H1 (cell line): Measurements from ENCODE around the gene SIX1. TPM values are rescaled to one million over a fixed set of nuclear protein-coding genes. Genes with fewer than 3 reads are reported as not detected.

Experiments used
- BCL11A ChIP-seq, 2 experiments: IDR thresholded peaks; one replicate each; pipeline ENCODE4 v1.6.1; 2011; ENCODE audit warnings: low read depth in 2 of 2, low read length in 2 of 2, mild to moderate bottlenecking in 2 of 2
- BRCA1 ChIP-seq: IDR thresholded peaks from 2 replicates; pipeline ENCODE4 v1.6.1; 2012; ENCODE audit warnings: low read depth, low read length, improper control_type of control experiment
- HDAC6 ChIP-seq: IDR thresholded peaks from one replicate; pipeline ENCODE4 v1.7.1; 2012; ENCODE audit warnings: low read depth, mild to moderate bottlenecking, inconsistent platforms, low read length, moderate library complexity
- KDM5A ChIP-seq: fragments of 200-600 bp; IDR thresholded peaks from 2 replicates; pipeline ENCODE4 v1.7.1; 2012; ENCODE audit warnings: mild to moderate bottlenecking, low read length, inconsistent platforms, mixed read lengths
- RBBP5 ChIP-seq: IDR thresholded peaks from 2 replicates; pipeline ENCODE4 v1.7.1; 2012; ENCODE audit warnings: low read depth, mild to moderate bottlenecking, inconsistent platforms, low read length, moderate library complexity, borderline replicate concordance
- polyA plus RNA-seq, 7 experiments: library from polyadenylated mRNA; depleted of rRNA in 3 of 7; stranded (reverse) in 5 of 7; unstranded in 2 of 7; fragments of >200 nt in 5 of 7; fragments of 200-250 nt in 2 of 7; gene quantifications; 1 replicate in 5 of 7; 2 replicates in 1 of 7; 4 replicates in 1 of 7; pipeline versions ENCODE4 v1.2.1 to v1.2.3, GENCODE V29; 2011 to 2013; ENCODE audit warnings: missing spikeins in 2 of 7, mixed read lengths in 2 of 7
- total RNA-seq: library from RNA; stranded (reverse); fragmentation: NEBNext Ultra II Directional; extraction: Animal tissue kit (Norgen Biotek cat#: 25700); gene quantifications from 2 replicates; pipeline ENCODE4 v1.2.1, GENCODE V29; 2021
- TF ChIP-seq, protein P1 (sequence below): IDR thresholded peaks from 2 replicates; pipeline ENCODE4 v1.6.1; 2011; ENCODE audit warnings: low read length, improper control_type of control experiment

Gene SIX1
- total and polyA plus RNA-seq, 2 of the 8 experiments (the other 6 are each of a cell fraction or from before 2014, with no cell fraction given): 0.03 to 0.69 TPM

DNA sequence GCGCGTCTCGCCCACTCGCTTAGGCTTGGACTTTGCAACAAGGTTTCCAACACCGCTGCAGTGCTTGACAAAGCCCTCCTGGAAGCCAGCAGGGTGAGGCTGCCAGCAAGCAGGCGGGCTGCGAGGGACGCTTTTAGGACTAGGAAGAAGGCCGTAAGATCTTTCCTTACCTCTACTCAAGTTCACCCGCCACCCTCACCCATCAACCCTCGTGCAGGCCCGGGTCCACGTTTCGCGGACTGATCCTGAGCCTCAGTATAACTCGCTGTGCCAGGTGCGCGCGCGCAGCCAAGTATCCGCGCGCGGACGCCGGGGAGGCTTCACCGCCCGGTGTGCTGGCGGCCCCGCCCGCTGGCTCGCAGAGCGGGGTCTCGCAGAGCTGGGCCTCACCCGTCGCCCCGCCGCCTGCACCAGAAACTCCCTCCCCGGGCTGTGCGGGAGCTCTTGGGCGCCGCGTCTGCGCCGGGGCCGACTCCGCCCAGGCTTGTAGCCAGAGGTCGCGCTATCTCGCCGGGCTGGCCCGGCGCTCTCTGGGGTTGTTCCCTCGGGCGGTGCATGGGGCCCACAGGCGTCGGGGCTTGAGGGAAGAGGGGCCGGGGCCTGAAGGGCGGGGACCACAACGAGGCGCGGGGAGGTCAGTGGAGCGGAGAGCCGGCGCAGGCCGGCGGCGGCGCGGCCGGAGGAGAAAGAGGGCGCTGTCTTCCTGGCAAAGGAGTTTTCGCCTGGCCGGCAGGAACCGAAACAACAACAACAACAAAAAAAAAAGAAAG lies 7.6 kb upstream of the SIX1 start (continued):
- TF ChIP-seq, protein P1, sequence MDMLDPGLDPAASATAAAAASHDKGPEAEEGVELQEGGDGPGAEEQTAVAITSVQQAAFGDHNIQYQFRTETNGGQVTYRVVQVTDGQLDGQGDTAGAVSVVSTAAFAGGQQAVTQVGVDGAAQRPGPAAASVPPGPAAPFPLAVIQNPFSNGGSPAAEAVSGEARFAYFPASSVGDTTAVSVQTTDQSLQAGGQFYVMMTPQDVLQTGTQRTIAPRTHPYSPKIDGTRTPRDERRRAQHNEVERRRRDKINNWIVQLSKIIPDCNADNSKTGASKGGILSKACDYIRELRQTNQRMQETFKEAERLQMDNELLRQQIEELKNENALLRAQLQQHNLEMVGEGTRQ: no peak
- no peak for TF ChIP-seq HDAC6
- TF ChIP-seq BRCA1: no peak
- peak; percentile 70; the same call in 1 of the 2 replicates for TF ChIP-seq RBBP5
- no peak for TF ChIP-seq KDM5A
- no peak for TF ChIP-seq BCL11A (IDR thresholded peaks at IDR 0.05; ENCODE audit: low read depth in 2 of 2, low read length in 2 of 2)
